Measurements from ENCODE around the gene CLMN. TPM values are rescaled to one million over a fixed set of nuclear protein-coding genes. Genes with fewer than 3 reads are reported as not detected.

CLMN gene
- total RNA-seq, 1 experiment from 2014 or later: 8.6 TPM

GRCh38 chr14:95233702-95234241, 85.9 kb downstream of the CLMN start:
- no TSS peak for BruUV-seq (replicated peaks)
- DNase-seq (ENCODE audit: low spot score): no peak

GRCh38 chr14:95232894-95233584, 86.7 kb downstream of the CLMN start:
- intact Hi-C loops (cut with micrococcal nuclease; ENCODE audit: unreplicated experiment): no loop called here
- CTCF ChIA-PET: interaction anchor here (0.6 kb wide), 1 partner anchor 126 kb away, joined by 5 read pairs; no protein-coding TSS in a partner anchor

More at GRCh38 chr14:95233702-95234241, 85.9 kb downstream of the CLMN start:
- POLR2A ChIA-PET (ENCODE audit: low non-redundant PET): interaction anchor here (0.6 kb wide), 1 partner anchor 1024 kb away, joined by 3 read pairs; no protein-coding TSS in a partner anchor
- Histone ChIP-seq H3K27ac (ENCODE audit: low read depth, low read length, poor library complexity, severe bottlenecking) (no peak overlapping the region), H3K36me3 (ENCODE audit: insufficient read depth, low read length, poor library complexity, severe bottlenecking) (no peaks in the 10 kb centered on the region), H3K27me3 (replicated peaks; ENCODE audit: insufficient read depth, low read depth, low read length, poor library complexity) (no peaks in the 10 kb centered on the region), H3K4me3 (ENCODE audit: low read depth, low read length, poor library complexity, severe bottlenecking) (no peak overlapping the region), H3K9me3 (ENCODE audit: low read depth, low read length, poor library complexity, severe bottlenecking) (no peaks in the 10 kb centered on the region), H3K4me1 (ENCODE audit: insufficient read depth, low read length, poor library complexity, severe bottlenecking) (peaks cover 6% of the 10 kb centered on the region)
- intact Hi-C loops (cut with micrococcal nuclease; ENCODE audit: unreplicated experiment): no loop called here
- CTCF ChIA-PET: no interaction called here
- TF ChIP-seq EZH2 (IDR thresholded peaks at IDR 0.05; ENCODE audit: borderline replicate concordance, low read depth, low read length, poor library complexity, severe bottlenecking) (no peak), CTCF (conservative IDR thresholded peaks at IDR 0.05; ENCODE audit: low read depth, low read length) (no peak)

GRCh38 chr14:95231966-95232633, 87.6 kb downstream of the CLMN start:
- POLR2A ChIA-PET (ENCODE audit: low non-redundant PET): no interaction called here

More at GRCh38 chr14:95232894-95233584, 86.7 kb downstream of the CLMN start:
- no peak for TF ChIP-seq CTCF (conservative IDR thresholded peaks at IDR 0.05; ENCODE audit: low read depth, low read length)
- TF ChIP-seq EZH2 (IDR thresholded peaks at IDR 0.05; ENCODE audit: borderline replicate concordance, low read depth, low read length, poor library complexity, severe bottlenecking): no peak
- no peaks in the 10 kb centered on the region for H3K36me3 ChIP-seq (ENCODE audit: insufficient read depth, low read length, poor library complexity, severe bottlenecking)
- POLR2A ChIA-PET (ENCODE audit: low non-redundant PET): no interaction called here
- peaks cover 6% of the 10 kb centered on the region for H3K4me1 ChIP-seq (ENCODE audit: insufficient read depth, low read length, poor library complexity, severe bottlenecking)
- no peak overlapping the region for H3K27ac ChIP-seq (ENCODE audit: low read depth, low read length, poor library complexity, severe bottlenecking)
- H3K27me3 ChIP-seq (replicated peaks; ENCODE audit: insufficient read depth, low read depth, low read length, poor library complexity): no peaks in the 10 kb centered on the region
- H3K9me3 ChIP-seq (ENCODE audit: low read depth, low read length, poor library complexity, severe bottlenecking): no peaks in the 10 kb centered on the region
- no peak overlapping the region for H3K4me3 ChIP-seq (ENCODE audit: low read depth, low read length, poor library complexity, severe bottlenecking)
- DNase-seq (ENCODE audit: low spot score): no peak
- no TSS peak for BruUV-seq (replicated peaks)

More at GRCh38 chr14:95231966-95232633, 87.6 kb downstream of the CLMN start:
- no peak for DNase-seq (ENCODE audit: low spot score)
- H3K4me1 ChIP-seq (ENCODE audit: insufficient read depth, low read length, poor library complexity, severe bottlenecking): peaks cover 13% of the 10 kb centered on the region
- CTCF ChIA-PET: interaction anchor here (0.6 kb wide), 1 partner anchor 17 kb away, joined by 3 read pairs; no protein-coding TSS in a partner anchor
- H3K27ac ChIP-seq (ENCODE audit: low read depth, low read length, poor library complexity, severe bottlenecking): no peak overlapping the region
- TF ChIP-seq CTCF (conservative IDR thresholded peaks at IDR 0.05; ENCODE audit: low read depth, low read length) (no peak), EZH2 (IDR thresholded peaks at IDR 0.05; ENCODE audit: borderline replicate concordance, low read depth, low read length, poor library complexity, severe bottlenecking) (no peak)
- intact Hi-C loops (cut with micrococcal nuclease; ENCODE audit: unreplicated experiment): no loop called here
- BruUV-seq (replicated peaks): no TSS peak
- H3K27me3 ChIP-seq (replicated peaks; ENCODE audit: insufficient read depth, low read depth, low read length, poor library complexity): no peaks in the 10 kb centered on the region
- no peaks in the 10 kb centered on the region for H3K9me3 ChIP-seq (ENCODE audit: low read depth, low read length, poor library complexity, severe bottlenecking)
- H3K36me3 ChIP-seq (ENCODE audit: insufficient read depth, low read length, poor library complexity, severe bottlenecking): no peaks in the 10 kb centered on the region
- H3K4me3 ChIP-seq (ENCODE audit: low read depth, low read length, poor library complexity, severe bottlenecking): no peak overlapping the region
